GM21381 (cell line): Measurements from ENCODE around the gene FOSB.
"Not testable (repeated sequence)": the region's sequence is repeated elsewhere in the genome, so short reads cannot be mapped to it uniquely, and the experiment has no call there.

Source experiments
- ATAC-seq: cut with Tn5 transposase; IDR thresholded peaks from one replicate; pipeline ENCODE4 v1.9.1; 2021; ENCODE audit warnings: mild to moderate bottlenecking, moderate library complexity; ENCODE audit not compliant: unreplicated experiment

Gene FOSB

GRCh38 chr19:45503909-45504308 is 36.1 kb downstream of the FOSB start:
- no peak for ATAC-seq

DNA sequence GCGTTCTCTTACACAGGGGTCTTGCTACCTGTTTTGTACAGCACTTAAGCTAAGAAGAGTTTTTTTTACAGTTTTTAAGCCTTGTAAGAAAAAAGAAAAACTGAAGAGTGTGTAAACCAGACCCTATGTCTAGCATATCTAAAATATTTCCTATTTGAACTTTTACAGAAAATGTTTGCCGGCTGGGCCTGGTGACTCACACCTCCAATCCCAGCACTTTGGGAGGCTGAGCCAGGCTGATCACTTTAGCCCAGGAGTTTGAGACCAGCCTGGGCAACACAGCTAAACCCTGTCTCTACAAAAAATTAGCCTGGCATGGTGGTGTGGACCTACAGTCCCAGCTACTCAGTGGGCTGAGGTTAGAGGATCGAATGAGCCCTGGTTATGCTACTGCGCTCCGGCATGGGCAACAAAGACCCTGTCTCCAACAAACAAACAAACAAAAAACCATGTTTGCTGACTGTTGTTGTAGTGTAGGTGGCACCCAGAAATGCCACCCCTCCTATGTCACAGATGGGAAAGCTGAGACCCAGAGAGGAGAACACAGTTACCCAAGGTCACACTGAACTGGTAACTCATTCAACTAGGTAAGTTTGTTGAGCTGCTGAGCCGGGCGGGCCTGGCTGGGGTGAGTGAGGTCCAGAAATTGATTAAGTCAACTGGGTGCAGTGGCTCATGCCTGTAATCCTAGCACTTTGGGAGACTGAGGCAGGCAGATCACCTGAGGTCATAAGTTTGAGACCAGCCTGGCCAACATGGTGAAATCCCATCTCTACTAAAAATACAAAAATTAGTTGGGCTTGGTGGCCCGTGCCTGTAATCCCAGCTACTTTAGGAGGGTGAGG is 37.6 kb downstream of the FOSB start:
- ATAC-seq, result no peak

GRCh38 chr19:45505996-45506245 is 38.1 kb downstream of the FOSB start:
- ATAC-seq, result no peak

DNA sequence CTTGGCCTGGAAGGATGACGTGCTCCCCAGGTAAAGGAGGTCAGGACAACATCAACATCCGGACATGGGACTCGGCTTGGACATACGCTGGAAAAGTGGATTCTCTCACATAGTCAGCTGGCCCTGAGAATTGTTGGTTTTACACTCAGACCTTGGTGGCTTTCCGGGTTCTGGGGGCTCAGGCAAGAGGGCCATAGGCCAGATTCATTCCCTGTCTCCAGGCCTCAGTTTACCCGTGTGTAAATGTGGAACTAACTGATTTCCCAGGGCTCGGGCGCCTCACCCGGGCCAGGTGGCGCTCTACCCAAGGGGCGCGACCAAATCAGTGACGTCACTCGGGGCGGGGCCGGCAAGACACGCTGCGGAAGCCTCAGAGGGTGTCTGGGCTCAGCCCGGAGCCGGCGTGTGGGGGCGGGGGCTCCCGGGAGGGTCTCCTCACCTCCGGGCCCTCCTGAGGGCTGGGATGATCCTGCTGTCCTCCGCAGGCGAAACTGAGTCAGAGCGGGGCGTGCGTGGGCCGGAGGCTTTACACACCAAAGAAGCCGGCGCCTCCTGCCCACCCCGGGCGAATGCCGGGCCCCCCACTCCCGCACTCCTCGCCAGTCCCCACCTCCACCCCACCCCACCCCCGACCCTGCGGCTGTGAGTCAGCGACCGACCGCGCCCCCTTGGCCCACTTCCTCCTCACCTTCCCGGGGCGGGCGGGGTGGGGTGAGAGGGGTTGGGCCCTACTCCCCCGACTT is 38.6 kb downstream of the FOSB start:
- ATAC-seq, result peak; percentile 56

DNA sequence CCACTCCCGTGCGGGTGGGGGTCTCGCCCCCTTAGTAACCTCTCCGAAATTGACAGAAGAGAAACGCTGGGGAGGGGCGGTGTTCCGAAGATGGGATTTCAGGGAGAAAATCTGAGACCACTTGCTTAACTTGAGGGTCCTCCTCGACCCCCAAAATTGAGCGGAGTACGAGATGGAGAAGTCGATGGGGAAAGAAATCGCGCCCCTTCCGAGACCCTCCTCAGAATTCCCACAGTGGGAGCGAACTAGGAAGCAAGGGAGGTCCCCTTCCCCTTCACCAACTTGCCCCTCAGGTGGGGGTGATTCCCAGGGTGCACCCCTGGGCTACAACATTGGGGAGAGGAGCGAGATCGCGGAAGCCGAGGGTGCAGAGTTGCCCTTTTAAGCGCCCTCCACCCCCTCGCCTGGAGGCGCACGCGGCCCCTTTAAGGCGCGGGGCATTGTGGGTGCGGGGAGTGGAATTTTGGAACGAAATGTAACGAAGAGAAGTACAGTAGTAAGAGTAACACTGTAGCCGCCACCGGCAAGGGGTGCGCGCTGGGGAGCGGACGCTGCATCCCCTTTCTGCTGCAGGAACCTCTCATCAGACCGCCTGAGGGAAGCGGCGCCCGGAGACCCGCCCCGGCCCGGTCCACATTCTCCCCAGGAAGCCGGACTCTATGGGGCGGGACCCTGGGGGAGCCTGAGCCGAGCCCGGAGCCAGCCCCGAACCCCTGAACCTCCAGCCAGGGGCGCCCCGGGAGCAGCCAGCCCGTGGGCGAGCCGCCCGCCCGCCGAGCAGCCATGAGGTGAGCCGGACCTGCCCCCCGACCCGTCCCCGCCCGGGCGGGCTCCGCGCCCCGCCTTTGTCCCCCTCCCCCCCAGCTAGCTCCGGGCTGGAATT is 39.4 kb downstream of the FOSB start, which contains the start of gene VASP:
Gene VASP, plus strand, starts transcription at position 491 of the 883 bp plus-strand sequence. Its CDS starts 293 bp downstream, at position 784.
- ATAC-seq, result peak; percentile 41

GRCh38 chr19:45507872-45508416 is 40.1 kb downstream of the FOSB start:
- no peak for ATAC-seq

DNA sequence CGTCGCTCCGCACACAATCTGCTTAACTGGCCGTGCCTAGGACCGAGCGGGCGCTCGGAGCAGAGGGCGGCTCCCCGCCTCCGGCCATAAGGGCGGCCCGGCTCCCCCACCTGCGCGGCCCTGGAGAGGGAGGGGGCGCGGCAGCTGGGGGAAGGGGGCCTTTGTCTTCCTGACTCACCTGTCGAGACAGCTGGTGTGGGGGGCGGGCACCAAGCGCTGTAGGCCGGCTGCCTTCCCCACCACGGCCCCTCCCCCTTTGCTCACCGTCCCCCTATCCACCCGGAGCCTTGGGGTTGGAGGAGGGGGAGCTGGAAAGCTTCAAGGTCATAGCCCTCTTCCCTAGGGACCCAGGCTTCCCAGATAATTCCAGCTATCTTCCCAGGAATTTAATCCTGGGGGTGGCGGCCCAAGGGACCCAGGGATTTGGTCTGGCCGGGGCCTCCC is 40.6 kb downstream of the FOSB start:
- ATAC-seq, result no peak

DNA sequence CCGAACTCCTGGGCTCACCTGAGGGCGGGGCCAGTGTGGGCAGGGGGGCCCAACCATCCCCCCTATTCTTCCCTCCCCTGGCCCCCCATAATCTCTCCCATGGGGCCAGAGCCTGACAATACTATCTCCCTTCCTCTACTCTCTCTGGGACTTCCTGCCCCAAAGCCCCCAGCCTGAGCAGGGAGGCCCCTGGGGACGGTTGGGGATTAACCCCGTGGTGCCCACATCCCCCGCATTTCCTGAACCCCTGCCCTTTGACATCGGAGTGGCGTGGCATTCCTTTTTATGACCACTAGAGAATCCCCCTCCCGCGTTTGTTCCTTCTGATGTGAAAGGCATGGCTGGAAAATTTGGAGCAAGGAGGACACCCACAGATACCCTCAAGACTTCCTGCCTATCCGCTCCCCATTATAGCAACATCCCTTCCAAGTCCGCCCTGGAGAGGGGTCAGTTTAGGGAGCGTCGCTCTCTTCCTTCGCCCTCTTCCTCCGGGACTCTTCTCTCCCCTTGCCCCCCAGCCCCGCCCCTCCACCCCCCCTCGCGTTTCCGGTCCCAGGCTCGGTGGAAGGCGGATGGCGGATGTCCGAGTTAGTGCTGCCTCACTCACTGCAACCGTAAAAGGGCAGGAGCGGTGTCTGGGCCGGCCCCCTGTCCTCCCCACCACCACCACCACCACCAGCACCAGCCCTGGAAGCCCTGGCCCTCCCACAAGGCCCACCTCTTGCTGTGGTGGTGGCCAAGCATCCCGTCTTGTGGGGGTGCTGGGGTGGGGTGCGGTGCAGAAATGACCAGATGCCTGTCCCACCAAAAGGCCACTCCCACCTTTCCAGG is 41.3 kb downstream of the FOSB start:
- ATAC-seq, result no peak

GRCh38 chr19:45509692-45510015 is 41.9 kb downstream of the FOSB start:
- ATAC-seq, result no peak

DNA sequence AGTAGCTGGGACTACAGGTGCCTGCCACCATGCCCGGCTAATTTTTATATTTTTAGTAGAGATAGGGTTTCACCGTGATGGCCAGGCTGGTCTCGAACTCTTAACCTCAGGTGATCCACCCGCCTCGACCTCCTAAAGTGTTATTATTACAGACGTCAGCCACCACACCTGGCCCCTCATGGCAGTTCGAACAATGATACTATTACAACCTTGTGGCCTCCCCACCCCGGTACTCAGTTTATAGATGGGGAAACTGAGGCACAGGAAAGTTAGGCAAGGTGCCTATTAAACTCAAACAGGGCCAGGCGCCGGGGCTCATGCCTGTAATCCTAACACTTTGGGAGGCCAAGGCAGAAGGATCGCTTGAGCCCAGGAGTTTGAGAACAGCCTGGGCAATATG is 42.6 kb downstream of the FOSB start:
- not testable (repeated sequence) for ATAC-seq

GRCh38 chr19:45511074-45511473 is 43.3 kb downstream of the FOSB start:
- no peak for ATAC-seq

DNA sequence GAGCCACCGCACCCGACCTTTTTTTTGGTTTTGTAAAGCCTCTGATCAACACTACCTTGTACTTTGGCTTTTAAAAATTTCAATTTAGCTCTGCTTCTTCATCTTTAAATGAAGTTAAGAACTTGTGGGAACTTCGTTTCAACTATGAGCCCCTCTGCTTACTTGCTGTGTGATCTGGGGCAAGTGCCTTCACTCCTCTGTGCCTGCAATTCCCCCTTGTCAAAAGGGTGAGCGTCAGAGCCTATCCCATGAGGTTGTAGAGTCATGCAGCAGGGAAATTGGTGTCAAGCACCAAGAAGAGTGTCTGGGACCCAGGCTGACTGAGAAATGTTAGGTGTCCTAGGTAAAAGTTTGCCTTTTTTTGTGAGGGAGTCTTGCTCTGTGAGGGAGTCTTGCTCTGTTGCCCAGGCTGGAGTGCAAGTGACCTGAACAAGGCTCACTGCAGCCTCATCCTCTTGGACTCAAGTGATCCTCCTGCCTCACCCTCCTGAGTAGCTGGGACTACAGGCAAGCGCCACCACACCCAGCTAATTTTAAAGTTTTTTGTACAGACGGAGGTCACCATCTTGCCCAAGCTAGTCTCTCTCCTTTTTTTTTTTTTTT is 45.2 kb downstream of the FOSB start:
- no peak for ATAC-seq

- no peak for ATAC-seq
Measured at GRCh38 chr19:45514376-45515051, 46.7 kb downstream of the FOSB start.

DNA sequence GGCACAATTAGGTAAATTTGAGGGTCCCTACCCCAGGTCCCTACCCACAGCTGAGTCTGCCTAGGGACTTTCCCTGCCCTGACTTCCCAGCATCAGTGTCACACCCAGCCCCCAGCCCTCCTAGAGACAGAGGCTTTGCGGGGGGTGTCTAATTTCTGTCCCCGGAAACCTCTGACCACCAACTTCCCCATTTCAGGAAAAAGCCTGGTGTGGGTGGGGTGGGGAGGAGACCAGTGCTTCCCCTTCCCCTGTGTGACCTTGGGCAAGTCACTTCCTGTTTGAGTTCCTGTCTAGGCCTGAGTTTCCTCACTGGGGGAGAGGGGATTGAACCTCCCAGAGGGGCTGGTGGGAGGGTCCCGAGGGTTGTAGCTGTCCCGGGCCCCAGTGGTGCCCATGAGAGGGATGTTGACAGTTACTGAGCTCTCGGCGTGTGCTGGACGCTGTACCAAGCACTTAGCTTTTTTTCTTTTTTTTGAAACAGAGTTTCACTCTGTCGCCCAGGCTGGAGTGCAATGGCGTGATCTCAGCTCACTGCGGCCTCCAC is 47.4 kb downstream of the FOSB start:
- ATAC-seq, result no peak

DNA sequence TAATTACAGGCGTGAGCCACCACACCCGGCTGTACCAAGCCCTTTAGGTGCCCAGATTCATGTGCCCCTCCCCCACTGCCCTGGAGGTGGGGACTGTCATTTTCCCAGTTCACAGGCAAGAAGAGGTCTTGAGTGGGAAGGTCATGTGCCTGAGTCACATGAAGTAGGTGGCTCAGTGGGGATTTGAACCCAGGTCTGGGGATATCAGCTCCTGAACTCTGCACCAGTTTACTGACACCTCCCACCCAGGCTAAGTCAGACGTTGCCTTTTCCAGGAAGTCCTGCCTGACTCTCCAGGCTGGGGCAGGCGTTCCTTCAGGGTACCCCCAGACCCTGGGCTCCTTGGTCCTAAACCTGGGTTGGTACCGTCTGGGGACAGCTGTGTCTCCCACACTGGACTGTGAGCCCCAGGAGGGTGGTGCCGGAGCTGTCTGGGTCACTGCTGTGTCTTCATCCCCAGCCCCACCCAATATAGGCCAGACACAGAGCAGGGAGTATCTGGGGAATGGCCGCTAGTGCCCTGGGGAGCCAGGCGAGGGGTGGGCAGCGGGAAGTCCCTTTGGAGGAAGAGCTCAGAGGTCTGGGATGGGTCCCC is 48.1 kb downstream of the FOSB start:
- no peak for ATAC-seq

DNA sequence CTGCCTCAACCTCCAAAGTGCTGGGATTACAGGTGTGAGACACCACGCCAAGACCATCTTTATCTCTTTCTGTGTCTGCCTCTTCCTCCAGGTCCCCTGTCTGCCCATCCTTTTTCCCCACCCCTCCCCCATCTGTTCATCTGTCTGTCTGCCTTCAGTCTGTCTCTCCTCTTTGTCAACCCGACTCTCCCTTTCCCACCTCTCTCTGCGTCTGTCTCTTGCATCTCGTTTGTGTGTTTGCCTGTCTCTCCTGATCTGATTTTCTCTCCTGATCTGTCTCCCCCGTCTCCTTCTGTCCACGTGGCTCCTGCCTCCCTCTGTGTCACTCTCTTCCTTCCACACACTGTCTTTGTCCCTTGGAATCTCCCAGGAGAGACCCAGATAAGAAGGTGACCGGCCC is 49.4 kb downstream of the FOSB start:
- ATAC-seq, result no peak

DNA sequence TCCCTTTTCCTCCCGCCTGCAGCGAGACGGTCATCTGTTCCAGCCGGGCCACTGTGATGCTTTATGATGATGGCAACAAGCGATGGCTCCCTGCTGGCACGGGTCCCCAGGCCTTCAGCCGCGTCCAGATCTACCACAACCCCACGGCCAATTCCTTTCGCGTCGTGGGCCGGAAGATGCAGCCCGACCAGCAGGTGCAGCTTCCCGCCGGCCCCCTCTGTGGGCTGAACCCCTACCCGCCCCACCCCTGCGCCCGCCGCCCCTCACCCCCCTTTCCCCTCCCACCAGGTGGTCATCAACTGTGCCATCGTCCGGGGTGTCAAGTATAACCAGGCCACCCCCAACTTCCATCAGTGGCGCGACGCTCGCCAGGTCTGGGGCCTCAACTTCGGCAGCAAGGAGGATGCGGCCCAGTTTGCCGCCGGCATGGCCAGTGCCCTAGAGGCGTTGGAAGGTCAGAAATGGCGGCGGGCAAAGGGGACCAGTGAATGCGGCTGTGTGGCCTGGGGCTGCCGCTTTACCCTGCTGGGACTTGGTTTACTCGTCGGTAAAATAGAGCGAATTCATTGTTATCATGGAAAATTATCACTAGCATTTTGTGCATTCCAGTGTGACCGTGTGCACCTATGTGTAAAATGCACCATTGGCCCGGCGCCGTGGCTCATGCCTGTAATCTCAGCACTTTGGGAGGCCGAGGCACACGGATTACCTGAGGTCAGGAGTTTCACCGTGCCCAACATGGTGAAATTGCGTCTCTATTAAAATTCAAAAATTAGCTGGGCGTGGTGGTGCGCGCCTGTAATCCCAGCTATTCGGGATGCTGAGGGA is 50.1 kb downstream of the FOSB start:
- no peak for ATAC-seq

DNA sequence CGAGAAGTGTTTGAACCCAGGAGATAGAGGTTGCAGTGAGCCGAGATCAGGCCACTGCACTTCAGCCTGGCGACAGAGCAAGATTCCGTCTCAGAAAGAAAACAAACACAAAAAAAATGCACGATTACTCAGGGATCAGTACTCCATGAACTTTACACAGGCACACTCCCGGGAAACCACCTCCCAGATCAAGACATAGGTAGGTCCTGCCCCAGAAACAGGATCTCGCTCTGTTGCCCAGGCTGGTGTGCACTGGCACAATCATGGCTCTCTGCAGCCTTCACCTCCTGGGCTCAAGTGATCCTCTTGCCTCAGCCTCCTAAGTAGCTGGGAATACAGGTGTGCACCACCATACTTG is 50.7 kb downstream of the FOSB start:
- no peak for ATAC-seq
